GM18909 (cell line): ENCODE measurements around the gene TMEM168.
"Not testable (repeated sequence)": the region's sequence is repeated elsewhere in the genome, so short reads cannot be mapped to it uniquely, and the experiment has no call there.

Experiments
- ATAC-seq: cut with Tn5 transposase; IDR thresholded peaks from one replicate; pipeline ENCODE4 v1.9.1; 2021; ENCODE audit warnings: mild to moderate bottlenecking; ENCODE audit not compliant: unreplicated experiment, poor library complexity

The TMEM168 gene

GRCh38 chr7:112782498-112782897 lies 7.7 kb downstream of the TMEM168 start:
- ATAC-seq: peak; percentile 87

DNA sequence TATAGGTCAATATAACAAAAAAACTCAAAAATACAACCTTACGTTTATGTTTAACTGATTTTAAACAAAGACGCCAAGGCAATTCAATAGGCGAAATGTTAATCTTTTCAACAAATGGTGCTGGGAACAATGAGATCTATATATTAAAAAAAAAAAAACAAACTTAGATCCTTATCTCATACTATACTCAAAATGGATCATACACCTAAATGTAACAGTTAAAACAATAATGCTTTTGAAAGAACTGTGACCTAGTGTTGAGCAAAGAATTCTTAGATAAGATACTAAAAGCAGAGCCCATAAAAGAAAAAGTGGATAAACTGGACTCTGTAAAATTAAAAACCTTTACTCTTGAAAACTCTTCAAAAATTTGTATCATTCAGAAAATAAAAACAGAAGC lies 8.6 kb downstream of the TMEM168 start:
- ATAC-seq: no peak

- ATAC-seq: no peak
Observed at GRCh38 chr7:112781110-112781509, 9.1 kb downstream of the TMEM168 start.

GRCh38 chr7:112779667-112780066 lies 10.5 kb downstream of the TMEM168 start:
- ATAC-seq: no peak

- no peak for ATAC-seq
Observed at GRCh38 chr7:112777406-112777805, 12.8 kb downstream of the TMEM168 start.

- no peak for ATAC-seq
Observed at GRCh38 chr7:112771166-112771565, 19.0 kb downstream of the TMEM168 start.

GRCh38 chr7:112770051-112770450 lies 20.1 kb downstream of the TMEM168 start:
- ATAC-seq: no peak

DNA sequence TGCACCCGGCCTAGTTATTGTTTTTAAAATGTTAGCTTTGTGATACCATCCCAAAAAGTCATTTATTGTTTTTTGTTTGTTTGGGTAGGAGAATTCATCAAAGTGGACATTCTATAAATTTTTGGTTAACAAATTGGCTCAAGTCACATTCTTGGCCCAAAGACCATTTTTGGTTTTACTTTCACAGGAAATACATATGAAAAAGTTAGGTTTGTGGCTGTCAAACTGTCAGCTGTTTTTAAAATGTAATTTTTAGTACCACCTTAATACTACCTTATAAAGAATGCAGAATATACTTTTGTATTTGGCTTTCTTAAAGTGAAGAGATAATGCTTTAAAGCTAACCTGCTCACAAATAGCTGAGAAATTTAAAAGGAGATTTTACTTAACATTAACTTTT lies 25.1 kb downstream of the TMEM168 start:
- no peak for ATAC-seq

DNA sequence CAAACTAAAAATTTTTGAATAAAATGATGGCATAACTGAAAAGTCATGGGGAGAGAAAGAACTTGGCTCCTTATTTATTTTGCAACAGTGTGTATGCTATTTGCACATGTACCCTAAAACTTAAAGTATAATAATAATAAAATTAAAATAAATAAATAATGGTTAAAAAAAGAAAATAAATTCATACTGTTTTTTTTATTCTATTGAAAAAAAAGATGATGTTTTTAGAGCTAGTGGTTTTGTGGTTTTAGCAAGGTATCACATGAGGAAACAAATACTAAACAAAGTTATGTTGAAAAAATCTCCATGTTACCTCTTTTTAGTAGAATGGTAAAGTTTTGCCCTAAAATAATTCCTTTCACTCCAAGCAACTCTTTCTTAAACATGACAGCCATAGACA lies 26.2 kb downstream of the TMEM168 start:
- no peak for ATAC-seq

DNA sequence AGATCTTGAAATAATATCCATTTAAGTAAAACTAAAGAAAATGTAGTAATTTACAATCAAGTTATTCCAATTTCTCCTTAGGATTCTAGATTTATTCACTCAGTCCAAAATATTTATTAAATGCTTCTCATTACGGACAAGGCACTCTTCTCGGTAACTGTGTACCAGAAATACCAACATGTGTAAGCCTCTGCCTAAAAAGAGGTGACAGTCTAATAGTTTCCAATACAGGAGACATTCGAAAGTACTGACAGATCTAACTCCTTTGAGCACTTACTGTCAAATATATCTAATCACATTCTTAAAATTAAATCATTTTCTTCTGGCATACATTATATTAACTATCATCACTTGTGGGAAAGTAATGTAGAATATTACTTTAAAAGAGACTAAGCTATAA lies 26.9 kb downstream of the TMEM168 start:
- no peak for ATAC-seq

- ATAC-seq: no peak
Observed at GRCh38 chr7:112759905-112760304, 30.3 kb downstream of the TMEM168 start.

DNA sequence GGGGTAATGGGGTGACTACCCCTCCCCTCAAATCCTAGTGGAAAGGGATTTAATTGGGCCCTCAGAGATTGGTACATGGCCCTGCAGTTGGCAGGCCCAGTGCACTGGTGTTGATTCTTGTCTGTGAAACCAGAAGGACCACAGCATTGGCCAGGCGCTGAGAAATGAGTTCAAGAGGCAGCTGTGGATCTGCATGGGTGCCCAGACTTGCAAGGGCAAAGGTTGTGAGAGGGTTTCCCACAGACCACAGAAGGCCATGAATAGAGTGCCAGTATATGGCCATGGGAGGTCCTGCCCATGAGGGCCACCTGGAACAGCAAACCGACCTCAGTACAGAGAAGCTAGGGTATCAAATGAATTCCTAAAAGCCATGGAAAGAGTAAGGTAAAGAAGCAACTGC lies 32.9 kb downstream of the TMEM168 start:
- ATAC-seq: peak; percentile 78

GRCh38 chr7:112753298-112753697 lies 36.9 kb downstream of the TMEM168 start:
- ATAC-seq: no peak

- ATAC-seq: no peak
Observed at GRCh38 chr7:112752576-112752975, 37.6 kb downstream of the TMEM168 start.

GRCh38 chr7:112749775-112750174 lies 40.4 kb downstream of the TMEM168 start:
- no peak for ATAC-seq

- no peak for ATAC-seq
Observed at GRCh38 chr7:112748381-112748780, 41.8 kb downstream of the TMEM168 start.

DNA sequence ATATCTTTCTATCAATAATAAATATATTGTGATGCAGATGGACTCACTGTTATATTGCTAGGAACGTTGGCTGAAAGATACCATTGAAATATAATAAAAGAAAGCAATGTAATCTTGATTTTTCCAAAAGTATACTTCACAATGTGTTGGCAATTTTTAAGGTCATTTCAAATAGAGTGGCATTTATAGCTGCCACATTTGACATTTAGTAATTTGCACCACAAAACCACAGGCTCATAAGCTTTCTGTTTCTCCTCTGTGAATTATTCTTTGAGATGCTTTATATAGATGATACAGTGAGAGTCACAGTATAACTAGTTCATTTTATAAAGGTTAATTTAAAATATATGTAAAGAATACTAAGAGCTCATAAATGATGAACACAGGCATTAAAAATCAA lies 44.6 kb downstream of the TMEM168 start:
- no peak for ATAC-seq

- ATAC-seq: no peak
Observed at GRCh38 chr7:112744818-112745217, 45.4 kb downstream of the TMEM168 start.

DNA sequence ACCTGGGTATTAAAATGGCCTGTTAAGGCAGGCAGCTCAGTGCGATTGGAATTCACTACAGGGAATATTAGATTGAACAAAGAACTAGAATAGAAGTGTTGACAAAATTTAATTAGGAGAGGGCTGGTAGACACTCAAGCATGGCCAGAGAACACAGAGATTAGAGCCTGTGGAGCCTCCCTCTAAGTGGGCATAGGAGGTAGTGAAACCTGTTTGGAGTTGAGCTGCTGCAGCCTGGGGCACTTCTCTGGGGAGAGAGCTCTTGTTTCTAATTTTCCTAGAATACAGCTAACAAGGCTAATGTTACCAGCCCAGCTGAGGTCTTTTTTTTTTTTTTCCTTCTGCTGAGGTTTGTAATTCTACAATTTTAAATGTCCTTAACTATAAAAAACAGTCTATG lies 46.4 kb downstream of the TMEM168 start:
- ATAC-seq: no peak

GRCh38 chr7:112740667-112741066 lies 49.5 kb downstream of the TMEM168 start:
- ATAC-seq: no peak

DNA sequence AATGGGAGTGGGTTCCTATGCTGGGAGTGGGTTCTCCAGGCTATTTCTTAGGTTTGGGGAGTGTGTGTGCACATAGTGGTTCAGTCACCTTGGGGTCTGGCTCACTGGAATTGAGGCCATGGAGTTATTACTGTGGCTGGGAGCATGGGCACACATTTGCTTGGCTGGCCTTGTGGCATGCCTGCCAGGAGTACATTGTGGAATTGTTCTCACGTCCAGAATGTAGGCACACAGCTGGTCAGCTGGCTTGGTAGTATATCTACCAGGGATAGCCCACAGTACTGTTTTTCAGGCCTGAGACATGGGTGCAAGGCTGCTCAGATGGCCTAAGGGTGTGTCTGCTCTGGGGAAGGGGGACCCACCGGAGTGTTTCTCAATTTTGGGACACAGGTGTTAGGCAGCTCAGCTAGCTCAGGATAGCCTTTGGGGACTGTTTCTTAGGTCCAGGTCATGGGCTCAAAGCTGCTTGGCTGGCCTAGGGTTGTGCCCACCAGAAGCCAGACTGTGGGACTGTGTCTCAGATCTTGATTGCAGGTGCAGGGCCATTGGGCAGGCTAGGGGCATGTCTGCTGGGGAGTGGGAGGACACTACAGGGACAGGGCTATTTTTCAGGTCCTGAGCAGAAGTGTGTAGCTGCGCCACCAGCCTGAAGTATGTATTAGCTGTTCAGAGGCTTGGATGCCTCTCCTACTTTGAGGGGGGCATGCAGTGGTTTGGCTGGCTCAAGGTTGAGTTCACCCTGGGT lies 50.6 kb downstream of the TMEM168 start:
- ATAC-seq: no peak

DNA sequence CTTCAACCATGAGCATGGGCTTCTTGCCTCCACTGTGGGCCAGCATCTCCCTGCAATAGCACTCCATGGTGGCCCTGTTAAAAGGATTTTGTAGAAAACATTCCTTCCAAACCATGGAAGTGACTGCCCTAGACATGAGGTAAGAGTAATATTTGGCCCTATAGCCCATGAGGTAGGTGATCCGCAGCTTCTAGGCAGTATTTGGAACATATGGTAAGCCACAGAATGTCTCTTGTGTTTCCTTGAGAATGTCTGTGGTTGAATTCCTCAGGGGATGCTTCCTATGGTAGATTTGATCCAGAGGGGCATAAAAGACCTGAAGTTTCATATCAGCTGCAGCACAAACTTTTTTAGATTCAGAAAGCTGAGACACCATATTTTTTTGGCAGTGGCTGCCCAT lies 54.9 kb downstream of the TMEM168 start:
- ATAC-seq: no peak

DNA sequence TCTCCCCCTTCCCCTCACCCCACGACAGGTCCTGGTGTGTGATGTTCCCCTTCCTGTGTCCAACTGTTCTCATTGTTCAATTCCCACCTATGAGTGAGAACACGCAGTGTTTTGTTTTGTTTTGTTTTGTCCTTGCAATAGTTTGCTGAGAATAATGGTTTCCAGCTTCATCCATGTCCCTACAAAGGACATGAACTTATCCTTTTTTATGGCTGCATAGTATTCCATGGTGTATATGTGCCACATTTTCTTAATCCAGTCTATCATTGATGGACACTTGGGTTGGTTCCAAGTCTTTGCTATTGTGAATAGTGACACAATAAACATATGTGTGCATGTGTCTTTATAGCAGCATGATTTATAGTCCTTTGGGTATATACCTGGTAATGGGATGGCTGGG lies 58.9 kb downstream of the TMEM168 start:
- ATAC-seq: not testable (repeated sequence)
